IMR-90 (cell line): Measurements from ENCODE around the gene GNL1.

Experiments used
- CEBPB ChIP-seq: IDR thresholded peaks from 2 replicates; pipeline ENCODE4 v1.6.1; 2012; ENCODE audit warnings: low read depth, low read length, improper control_type of control experiment
- CTCF ChIP-seq: conservative IDR thresholded peaks from 2 replicates; pipeline ENCODE4 v1.5.1; 2012; ENCODE audit warnings: mild to moderate bottlenecking, low read depth, low read length, improper control_type of control experiment
- FOS ChIP-seq: fragments of 150-350 bp; IDR thresholded peaks from 2 replicates; pipeline ENCODE4 v1.6.1; 2016; ENCODE audit warnings: low read depth, low read length
- MAFK ChIP-seq: IDR thresholded peaks from 2 replicates; pipeline ENCODE4 v1.6.1; 2012; ENCODE audit warnings: low read depth, low read length, improper control_type of control experiment
- MAZ ChIP-seq: IDR thresholded peaks from 2 replicates; pipeline ENCODE4 v1.6.1; 2012; ENCODE audit warnings: low read depth, mild to moderate bottlenecking, low read length, improper control_type of control experiment, moderate library complexity, borderline replicate concordance
- MXI1 ChIP-seq: IDR thresholded peaks from 2 replicates; pipeline ENCODE4 v1.6.1; 2012; ENCODE audit warnings: low read depth, mild to moderate bottlenecking, low read length, moderate library complexity, borderline replicate concordance
- NFE2L2 ChIP-seq: fragments of 150-350 bp; IDR thresholded peaks from 2 replicates; pipeline ENCODE4 v1.6.1; 2016; ENCODE audit warnings: low read depth, mild to moderate bottlenecking, low read length
- POLR2A ChIP-seq: IDR thresholded peaks from 2 replicates; pipeline ENCODE4 v1.6.1; 2012; ENCODE audit warnings: mild to moderate bottlenecking, low read depth, low read length
- RAD21 ChIP-seq: IDR thresholded peaks from 2 replicates; pipeline ENCODE4 v1.6.1; 2012; ENCODE audit warnings: low read length, improper control_type of control experiment
- RFX5 ChIP-seq: IDR thresholded peaks from 2 replicates; pipeline ENCODE4 v1.8.0; 2012; ENCODE audit warnings: low read depth, mild to moderate bottlenecking, low read length, moderate library complexity
- SMC3 ChIP-seq: fragments of 150-350 bp; IDR thresholded peaks from 2 replicates; pipeline ENCODE4 v1.6.1; 2016; ENCODE audit warnings: low read depth, mild to moderate bottlenecking, antibody characterized with exemption, low read length, moderate library complexity
- USF2 ChIP-seq: fragments of 150-350 bp; IDR thresholded peaks from 2 replicates; pipeline ENCODE4 v1.6.1; 2017; ENCODE audit warnings: mild to moderate bottlenecking, antibody characterized with exemption, low read length, low read depth

GRCh38 chr6:30589754-30590358 is 33.6 kb upstream of the GNL1 start:
- TF ChIP-seq CTCF (no peak), RAD21 (no peak), CEBPB (no peak), POLR2A (no peak), MXI1 (no peak), MAFK (no peak), MAZ (no peak), USF2 (no peak), NFE2L2 (no peak), SMC3 (no peak), RFX5 (no peak), FOS (no peak)
